GM19463 (cell line): ENCODE measurements around the gene CDH26.

Source experiments
- ATAC-seq: cut with Tn5 transposase; IDR thresholded peaks from one replicate; pipeline ENCODE4 v1.9.1; 2021; ENCODE audit warnings: mild to moderate bottlenecking, moderate library complexity; ENCODE audit not compliant: unreplicated experiment

CDH26 gene

GRCh38 chr20:59977086-59977485 is 18.9 kb downstream of the CDH26 start:
- no peak for ATAC-seq

- no peak for ATAC-seq
These were observed 24.9 kb downstream of the CDH26 start for GRCh38 chr20:59983076-59983475.

GRCh38 chr20:59984541-59984940 is 26.3 kb downstream of the CDH26 start:
- no peak for ATAC-seq

GRCh38 chr20:59985164-59985563 is 26.9 kb downstream of the CDH26 start:
- ATAC-seq = no peak

- no peak for ATAC-seq
These were observed 27.6 kb downstream of the CDH26 start for GRCh38 chr20:59985864-59986263.

- ATAC-seq = no peak
These were observed 28.9 kb downstream of the CDH26 start for GRCh38 chr20:59987135-59987534.

- ATAC-seq = no peak
These were observed 29.9 kb downstream of the CDH26 start for GRCh38 chr20:59988141-59988540.

GRCh38 chr20:59992526-59993084 is 34.4 kb downstream of the CDH26 start:
- no peak for ATAC-seq

- no peak for ATAC-seq
These were observed 35.7 kb downstream of the CDH26 start for GRCh38 chr20:59993736-59994430.

- ATAC-seq = no peak
These were observed 36.5 kb downstream of the CDH26 start for GRCh38 chr20:59994697-59995122.

GRCh38 chr20:59996108-59996507 is 37.9 kb downstream of the CDH26 start:
- ATAC-seq = no peak

- no peak for ATAC-seq
These were observed 39.7 kb downstream of the CDH26 start for GRCh38 chr20:59997896-59998295.

- no peak for ATAC-seq
These were observed 41.3 kb downstream of the CDH26 start for GRCh38 chr20:59999502-59999901.

- ATAC-seq = no peak
These were observed 42.2 kb downstream of the CDH26 start for GRCh38 chr20:60000271-60001042.

GRCh38 chr20:60001108-60001507 is 42.9 kb downstream of the CDH26 start:
- no peak for ATAC-seq

- no peak for ATAC-seq
These were observed 45.6 kb downstream of the CDH26 start for GRCh38 chr20:60003776-60004175.

GRCh38 chr20:60006261-60006660 is 48.0 kb downstream of the CDH26 start:
- no peak for ATAC-seq

GRCh38 chr20:60007464-60007863 is 49.2 kb downstream of the CDH26 start:
- no peak for ATAC-seq

GRCh38 chr20:60008130-60008808 is 50.0 kb downstream of the CDH26 start:
- ATAC-seq = peak; percentile 68

- no peak for ATAC-seq
These were observed 51.1 kb downstream of the CDH26 start for GRCh38 chr20:60009318-60009717.

- no peak for ATAC-seq
These were observed 51.8 kb downstream of the CDH26 start for GRCh38 chr20:60009826-60010616.
